Measurements from ENCODE around the gene PROK2. TPM values are rescaled to one million over a fixed set of nuclear protein-coding genes. Genes with fewer than 3 reads are reported as not detected.

The PROK2 gene
- total RNA-seq, 1 experiment from 2014 or later: 1.4 TPM

GRCh38 chr3:71796290-71796689 lies 11.3 kb upstream of the PROK2 start:
- peaks cover 19% of the 10 kb centered on the region in 2 experiments for H3K4me1 Mint-ChIP-seq
- no peak overlapping the region for H4K8ac ChIP-seq (replicated peaks; ENCODE audit: insufficient read length, low read depth, low read length)

More at GRCh38 chr3:71796290-71796689, 11.3 kb upstream of the PROK2 start:
- no peak overlapping the region for H3K9ac ChIP-seq (ENCODE audit: extremely low read depth, insufficient read length, low read length)
- no peak overlapping the region for H3K4ac ChIP-seq (ENCODE audit: low read depth, low read length)
- H2BK15ac ChIP-seq (ENCODE audit: low read depth, low read length): no peak overlapping the region
- no peaks in the 10 kb centered on the region for H3K79me1 ChIP-seq (ENCODE audit: insufficient read depth, low read depth, low read length, poor library complexity, severe bottlenecking)
- no peak overlapping the region for H3K56ac ChIP-seq (ENCODE audit: insufficient read length, low read depth, low read length)
- TF ChIP-seq, protein P1, sequence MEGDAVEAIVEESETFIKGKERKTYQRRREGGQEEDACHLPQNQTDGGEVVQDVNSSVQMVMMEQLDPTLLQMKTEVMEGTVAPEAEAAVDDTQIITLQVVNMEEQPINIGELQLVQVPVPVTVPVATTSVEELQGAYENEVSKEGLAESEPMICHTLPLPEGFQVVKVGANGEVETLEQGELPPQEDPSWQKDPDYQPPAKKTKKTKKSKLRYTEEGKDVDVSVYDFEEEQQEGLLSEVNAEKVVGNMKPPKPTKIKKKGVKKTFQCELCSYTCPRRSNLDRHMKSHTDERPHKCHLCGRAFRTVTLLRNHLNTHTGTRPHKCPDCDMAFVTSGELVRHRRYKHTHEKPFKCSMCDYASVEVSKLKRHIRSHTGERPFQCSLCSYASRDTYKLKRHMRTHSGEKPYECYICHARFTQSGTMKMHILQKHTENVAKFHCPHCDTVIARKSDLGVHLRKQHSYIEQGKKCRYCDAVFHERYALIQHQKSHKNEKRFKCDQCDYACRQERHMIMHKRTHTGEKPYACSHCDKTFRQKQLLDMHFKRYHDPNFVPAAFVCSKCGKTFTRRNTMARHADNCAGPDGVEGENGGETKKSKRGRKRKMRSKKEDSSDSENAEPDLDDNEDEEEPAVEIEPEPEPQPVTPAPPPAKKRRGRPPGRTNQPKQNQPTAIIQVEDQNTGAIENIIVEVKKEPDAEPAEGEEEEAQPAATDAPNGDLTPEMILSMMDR (conservative IDR thresholded peaks at IDR 0.05): no peak
- no peak overlapping the region for H3K14ac ChIP-seq (ENCODE audit: insufficient read depth, low read length)
- H3K79me2 ChIP-seq (ENCODE audit: insufficient read depth, low read length): no peaks in the 10 kb centered on the region
- H3K18ac ChIP-seq (ENCODE audit: insufficient read length, low read depth, low read length): no peak overlapping the region
- no peak overlapping the region for H3K27ac Mint-ChIP-seq
- H3K4me2 ChIP-seq (ENCODE audit: insufficient read depth, insufficient read length, low read length): no peak overlapping the region
- no peak overlapping the region for H2BK120ac ChIP-seq (ENCODE audit: low read depth, low read length, poor library complexity, severe bottlenecking)
- H3K27me3 ChIP-seq (ENCODE audit: insufficient read depth, low read length): no peaks in the 10 kb centered on the region
- no CpG with 5 or more reads among the region's 3 CpGs for WGBS (ENCODE audit: extremely low coverage, insufficient read length, low lambda C conversion rate)
- H3K27ac ChIP-seq (ENCODE audit: insufficient read length, low read depth, low read length): no peak overlapping the region
- no peak overlapping the region for H3T11ph ChIP-seq (ENCODE audit: low read length)
- H4K5ac ChIP-seq (ENCODE audit: insufficient read length, low read depth, low read length): no peak overlapping the region
- H3K9me3 Mint-ChIP-seq: no peaks in the 10 kb centered on the region
- peaks cover 2% of the 10 kb centered on the region; the same call in 1 of the 2 replicates for H3K27me3 Mint-ChIP-seq (ENCODE audit: low read depth)
- DNase-seq: no peak
- H2BK5ac ChIP-seq (ENCODE audit: insufficient read length, low read length): no peak overlapping the region
- H3K23ac ChIP-seq (ENCODE audit: insufficient read length, low read depth, low read length): no peak overlapping the region
- no peak overlapping the region for H3K4me3 Mint-ChIP-seq
- no peaks in the 10 kb centered on the region for H4K20me1 ChIP-seq (ENCODE audit: control insufficient read depth, insufficient read depth, insufficient read length)
- no peak overlapping the region for H4K91ac ChIP-seq (ENCODE audit: insufficient read length, low read depth, low read length)
- H3K9me3 ChIP-seq (ENCODE audit: control insufficient read depth, low read depth, low read length): no peaks in the 10 kb centered on the region
- no peak overlapping the region for H2BK20ac ChIP-seq (ENCODE audit: low read depth, low read length, poor library complexity, severe bottlenecking)
- no peak overlapping the region for H2BK12ac ChIP-seq (ENCODE audit: insufficient read length, low read depth, low read length)
- H2AK5ac ChIP-seq (ENCODE audit: insufficient read length, low read length): no peak overlapping the region
- no peaks in the 10 kb centered on the region for H3K36me3 Mint-ChIP-seq (ENCODE audit: insufficient read depth in 1 of 3, low read depth in 3 of 3)
- no peak overlapping the region for H2AFZ ChIP-seq (ENCODE audit: low read length)
- no peaks in the 10 kb centered on the region for H3K23me2 ChIP-seq (ENCODE audit: insufficient read length, low read depth, low read length, poor library complexity, severe bottlenecking)
- H3K4me1 ChIP-seq (ENCODE audit: insufficient read depth, low read length): peaks cover 6% of the 10 kb centered on the region; the same call in 1 of the 2 replicates

Data from H9 (cell line).